Activated B cell treated with CpG ODN at 0.5 μM for 24 hours (primary cell): ENCODE measurements around the gene CFHR5. TPM values are rescaled to one million over a fixed set of nuclear protein-coding genes. Genes with fewer than 3 reads are reported as not detected.
"Not testable (repeated sequence)": the region's sequence is repeated elsewhere in the genome, so short reads cannot be mapped to it uniquely, and the experiment has no call there.

Source experiments
- ATAC-seq: fragments of 200-7000 bp; cut with Tn5 transposase; one replicate; pipeline ENCODE4 v1.10.0; 2021; ENCODE audit warnings: low read depth, mild to moderate bottlenecking, moderate library complexity
- CTCF ChIA-PET: fragments of 350-600 bp; sonication (Branson Sonifier 250); formaldehyde crosslinking; loops from one replicate; lab custom pipeline; 2021; ENCODE audit warnings: antibody characterized with exemption; lab: Charles Lee
- POLR2A ChIA-PET: fragments of 350-600 bp; sonication (Branson Sonifier 250); formaldehyde crosslinking; loops from one replicate; lab custom pipeline; 2021; ENCODE audit warnings: antibody characterized with exemption; lab: Charles Lee
- DNase-seq: peaks from one replicate; pipeline ENCODE4 v3.0.0; 2022
- H3K27ac Mint-ChIP-seq: one replicate; pipeline ENCODE4 v1.8.0; 2020; ENCODE audit warnings: mixed read lengths
- H3K27me3 Mint-ChIP-seq: one replicate; pipeline ENCODE4 v1.8.0; 2021; ENCODE audit warnings: mixed read lengths
- H3K36me3 Mint-ChIP-seq: one replicate; pipeline ENCODE4 v1.8.0; 2021; ENCODE audit warnings: low read depth, mixed read lengths
- H3K4me1 Mint-ChIP-seq: one replicate; pipeline ENCODE4 v1.8.0; 2021; ENCODE audit warnings: mixed read lengths
- H3K4me3 Mint-ChIP-seq: one replicate; pipeline ENCODE4 v1.8.0; 2020; ENCODE audit warnings: mild to moderate bottlenecking, mixed read lengths
- H3K9me3 Mint-ChIP-seq: one replicate; pipeline ENCODE4 v1.8.0; 2020; ENCODE audit warnings: mixed read lengths
- intact Hi-C: fragments of 100-400 bp; cut with micrococcal nuclease; formaldehyde crosslinking; loops from one replicate; pipeline ENCODE4 v1.15.1; 2024
- total RNA-seq: library from RNA; stranded (reverse); gene quantifications from 2 replicates; pipeline ENCODE4 v1.2.3, GENCODE V29; 2022
- TF ChIP-seq, protein P1 (sequence below): fragments of 200-600 bp; IDR thresholded peaks from one replicate; pipeline ENCODE4 v1.8.0; 2022; ENCODE audit warnings: antibody characterized with exemption, mild to moderate bottlenecking

The CFHR5 gene
- total RNA-seq, result not detected in 2 replicates

DNA sequence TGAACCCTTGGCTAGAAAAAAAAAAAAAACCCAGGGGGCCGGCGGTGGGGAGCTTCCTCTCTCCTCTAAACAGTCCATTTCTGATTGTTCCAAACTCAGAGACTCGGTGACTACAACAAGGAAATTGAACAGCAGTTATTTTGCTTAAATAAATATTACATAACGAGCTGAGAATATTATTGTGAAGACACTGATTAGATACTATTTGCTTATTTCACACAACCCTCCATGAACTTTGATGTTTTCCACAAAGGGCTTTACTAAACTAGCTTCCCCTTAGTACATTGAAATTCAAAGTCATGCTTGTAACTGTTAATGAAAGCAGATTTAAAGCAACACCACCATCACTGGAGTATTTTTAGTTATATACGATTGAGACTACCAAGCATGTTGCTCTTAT is at the start of gene CFHR5:
CFHR5 (plus strand) TSS at position 279 of the 400 bp plus-strand sequence; CDS start at position 388, 109 bp downstream.
- DNase-seq (no peak), ATAC-seq (no peak)
- TF ChIP-seq, protein P1, sequence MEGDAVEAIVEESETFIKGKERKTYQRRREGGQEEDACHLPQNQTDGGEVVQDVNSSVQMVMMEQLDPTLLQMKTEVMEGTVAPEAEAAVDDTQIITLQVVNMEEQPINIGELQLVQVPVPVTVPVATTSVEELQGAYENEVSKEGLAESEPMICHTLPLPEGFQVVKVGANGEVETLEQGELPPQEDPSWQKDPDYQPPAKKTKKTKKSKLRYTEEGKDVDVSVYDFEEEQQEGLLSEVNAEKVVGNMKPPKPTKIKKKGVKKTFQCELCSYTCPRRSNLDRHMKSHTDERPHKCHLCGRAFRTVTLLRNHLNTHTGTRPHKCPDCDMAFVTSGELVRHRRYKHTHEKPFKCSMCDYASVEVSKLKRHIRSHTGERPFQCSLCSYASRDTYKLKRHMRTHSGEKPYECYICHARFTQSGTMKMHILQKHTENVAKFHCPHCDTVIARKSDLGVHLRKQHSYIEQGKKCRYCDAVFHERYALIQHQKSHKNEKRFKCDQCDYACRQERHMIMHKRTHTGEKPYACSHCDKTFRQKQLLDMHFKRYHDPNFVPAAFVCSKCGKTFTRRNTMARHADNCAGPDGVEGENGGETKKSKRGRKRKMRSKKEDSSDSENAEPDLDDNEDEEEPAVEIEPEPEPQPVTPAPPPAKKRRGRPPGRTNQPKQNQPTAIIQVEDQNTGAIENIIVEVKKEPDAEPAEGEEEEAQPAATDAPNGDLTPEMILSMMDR, result no peak
- no peaks in the 10 kb centered on the region for H3K36me3 Mint-ChIP-seq
- H3K4me1 Mint-ChIP-seq, result no peaks in the 10 kb centered on the region
- no peak within 1 kb of the TSS for H3K27ac Mint-ChIP-seq
- no peak within 1 kb of the TSS for H3K4me3 Mint-ChIP-seq
- H3K27me3 Mint-ChIP-seq, result no peaks in the 10 kb centered on the region
- intact Hi-C loops, result no loop called here
- POLR2A ChIA-PET, result no interaction called here
- H3K9me3 Mint-ChIP-seq, result no peaks in the 10 kb centered on the region
- CTCF ChIA-PET, result no interaction called here

DNA sequence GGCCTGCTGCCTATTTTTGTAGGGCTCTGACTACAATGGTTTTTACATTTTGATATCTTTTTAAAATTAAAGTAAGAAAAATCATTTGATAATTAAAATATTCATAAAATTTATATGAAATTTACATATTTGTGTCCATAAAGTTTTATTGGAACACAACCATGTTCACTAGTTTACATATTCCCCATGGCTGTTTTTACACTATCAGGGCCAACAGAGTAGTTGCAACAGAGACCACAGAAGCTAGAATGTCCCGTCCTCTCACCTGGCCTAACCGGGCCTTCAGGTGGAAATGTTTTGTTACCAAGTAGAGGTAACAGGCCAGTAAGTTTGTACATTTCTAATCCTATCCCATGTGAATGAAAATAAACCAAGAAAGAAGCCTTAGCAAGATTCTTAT is 44.5 kb upstream of the CFHR5 start:
- CTCF ChIA-PET, H3K27ac Mint-ChIP-seq, DNase-seq, H3K4me3 Mint-ChIP-seq, H3K9me3 Mint-ChIP-seq, POLR2A ChIA-PET, H3K27me3 Mint-ChIP-seq, intact Hi-C loops, H3K36me3 Mint-ChIP-seq, ATAC-seq, H3K4me1 Mint-ChIP-seq: not testable (repeated sequence)

DNA sequence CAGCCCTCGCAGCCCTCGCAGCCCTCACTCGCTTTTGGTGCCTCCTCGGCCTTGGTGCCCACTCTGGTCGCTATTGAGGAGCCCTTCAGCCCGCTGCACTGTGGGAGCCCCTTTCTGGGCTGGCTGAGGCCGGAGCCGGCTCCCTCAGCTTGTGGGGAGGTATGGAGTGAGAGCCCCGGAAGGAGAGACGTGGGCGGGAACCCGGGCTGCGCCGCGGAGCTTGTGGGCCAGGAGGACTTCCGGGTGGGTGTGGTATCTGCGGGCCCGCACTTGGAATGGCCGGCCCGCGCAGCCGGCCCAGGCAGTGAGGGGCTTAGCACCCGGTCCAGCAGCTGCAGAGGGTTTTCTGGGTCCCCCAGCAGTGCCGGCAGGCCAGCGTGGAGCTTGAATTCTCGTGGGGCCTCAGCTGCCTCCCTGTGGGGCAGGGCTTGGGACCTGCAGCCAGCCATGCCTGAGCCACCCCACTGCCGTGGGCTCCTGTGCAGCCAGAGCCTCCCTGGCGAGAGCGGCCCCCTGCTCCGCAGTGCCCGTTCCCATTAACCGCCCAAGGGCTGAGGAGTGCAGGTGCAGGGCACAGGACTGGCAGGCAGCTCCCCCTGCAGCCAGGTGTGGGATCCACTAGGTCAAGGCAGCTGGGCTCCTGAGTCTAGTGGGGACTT is 43.7 kb upstream of the CFHR5 start:
- DNase-seq, result peak; percentile 15
- no peaks in the 10 kb centered on the region for H3K9me3 Mint-ChIP-seq

DNA sequence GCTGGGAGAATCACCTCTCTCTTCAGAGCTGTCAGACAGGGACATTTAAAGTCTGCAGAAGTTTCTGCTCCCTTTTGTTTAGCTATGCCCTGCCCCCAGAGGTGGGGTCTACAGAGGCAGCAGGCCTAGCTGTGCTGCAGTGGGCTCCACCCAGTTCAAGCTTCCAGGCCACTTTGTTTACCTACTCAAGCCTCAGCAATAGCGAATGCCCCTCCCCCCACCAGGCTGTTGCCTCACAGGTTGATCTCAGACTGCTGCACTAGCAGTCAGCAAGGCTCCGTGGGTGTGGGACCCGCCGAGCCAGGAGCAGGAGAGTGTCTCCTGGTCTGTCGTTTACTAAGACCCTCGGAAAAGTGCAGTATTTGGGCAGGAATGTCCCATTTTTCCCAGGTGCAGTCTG is 35.9 kb upstream of the CFHR5 start:
- ATAC-seq, H3K27ac Mint-ChIP-seq, H3K4me1 Mint-ChIP-seq, DNase-seq, H3K9me3 Mint-ChIP-seq, CTCF ChIA-PET, intact Hi-C loops, H3K27me3 Mint-ChIP-seq, H3K4me3 Mint-ChIP-seq, POLR2A ChIA-PET, H3K36me3 Mint-ChIP-seq: not testable (repeated sequence)

More for the DNA sequence above, 43.7 kb upstream of the CFHR5 start:
- no peak for ATAC-seq
- ChIA-PET POLR2A (no interaction called here), CTCF (no interaction called here)
- Mint-ChIP-seq H3K27ac (no peak overlapping the region), H3K4me1 (no peaks in the 10 kb centered on the region), H3K4me3 (no peak overlapping the region), H3K27me3 (no peaks in the 10 kb centered on the region), H3K36me3 (no peaks in the 10 kb centered on the region)
- TF ChIP-seq, protein P1, result no peak
- intact Hi-C loops, result no loop called here

DNA sequence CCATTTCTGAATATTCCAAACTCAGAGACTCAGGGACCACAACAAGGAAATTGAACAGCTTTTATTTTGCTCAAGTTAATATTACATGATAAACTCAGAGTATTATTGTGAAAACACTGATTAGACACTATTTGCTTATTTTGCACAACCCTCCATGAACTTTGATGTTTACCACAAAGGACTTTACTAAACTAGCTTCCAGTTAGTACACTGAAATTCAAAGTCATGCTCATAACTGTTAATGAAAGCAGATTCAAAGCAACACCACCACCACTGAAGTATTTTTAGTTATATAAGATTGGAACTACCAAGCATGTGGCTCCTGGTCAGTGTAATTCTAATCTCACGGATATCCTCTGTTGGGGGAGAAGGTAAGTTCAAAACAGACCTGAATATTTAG is 33.8 kb upstream of the CFHR5 start, which contains the start of gene CFHR2:
CFHR2 (plus strand) TSS at position 171 of the 400 bp plus-strand sequence; CDS start at position 314, 143 bp downstream.
- ATAC-seq, H3K9me3 Mint-ChIP-seq, intact Hi-C loops, POLR2A ChIA-PET, DNase-seq, CTCF ChIA-PET, H3K4me3 Mint-ChIP-seq, H3K36me3 Mint-ChIP-seq, H3K4me1 Mint-ChIP-seq, H3K27me3 Mint-ChIP-seq, H3K27ac Mint-ChIP-seq: not testable (repeated sequence)

DNA sequence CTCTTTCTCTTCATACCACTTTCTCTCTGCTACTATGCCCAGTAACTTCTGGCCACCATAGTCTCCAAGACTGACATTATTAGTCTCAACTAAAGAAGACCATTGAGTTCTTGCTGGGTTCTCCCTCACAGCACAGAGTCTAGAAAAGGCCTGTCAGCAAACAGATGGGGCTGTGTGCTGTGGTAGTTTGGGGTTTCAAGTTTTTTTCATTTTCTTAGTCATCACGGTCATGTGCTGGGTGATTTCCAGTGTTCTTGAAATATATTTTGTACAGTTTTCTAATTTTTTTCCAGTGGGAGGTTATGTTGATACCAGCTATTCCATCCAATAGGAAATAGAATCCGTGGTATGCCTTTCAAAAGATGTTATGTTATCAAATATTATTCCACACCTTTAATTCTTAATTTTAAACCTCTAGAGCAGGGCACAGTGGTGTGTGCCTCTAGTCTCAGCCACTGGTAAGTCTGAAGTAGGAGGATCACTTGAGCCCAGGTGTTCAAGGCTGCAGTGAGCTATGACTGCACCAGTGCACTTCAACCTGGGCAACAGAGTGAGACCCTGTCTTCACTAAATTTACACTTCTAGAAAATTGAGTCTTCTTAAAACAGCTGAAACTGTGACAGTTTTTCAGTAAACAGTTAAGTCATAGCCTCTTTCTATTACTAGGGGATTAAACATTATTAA is 25.5 kb upstream of the CFHR5 start:
- no peak overlapping the region for H3K4me3 Mint-ChIP-seq
- ChIA-PET CTCF (no interaction called here), POLR2A (no interaction called here)
- H3K36me3 Mint-ChIP-seq, result no peaks in the 10 kb centered on the region
- TF ChIP-seq, protein P1, result no peak
- H3K27ac Mint-ChIP-seq, result no peak overlapping the region
- DNase-seq (no peak), ATAC-seq (no peak)
- no peaks in the 10 kb centered on the region for H3K4me1 Mint-ChIP-seq
- no peaks in the 10 kb centered on the region for H3K27me3 Mint-ChIP-seq
- intact Hi-C loops, result no loop called here
- no peaks in the 10 kb centered on the region for H3K9me3 Mint-ChIP-seq
